ENCODE measurements around the gene TLX2.
"Not testable (repeated sequence)": the region's sequence is repeated elsewhere in the genome, so short reads cannot be mapped to it uniquely, and the experiment has no call there.

The TLX2 gene

GRCh38 chr2:74514368-74515270, at the start of gene TLX2:
TLX2 (plus strand) TSS chr2:74514450; CDS start chr2:74514807, 357 bp downstream.
- DNase-seq, result no peak

GRCh38 chr2:74470742-74471141, 43.5 kb upstream of the TLX2 start:
- DNase-seq, result not testable (repeated sequence)

GRCh38 chr2:74471332-74472065, 42.8 kb upstream of the TLX2 start:
- no peak for DNase-seq

GRCh38 chr2:74472086-74472944, 41.9 kb upstream of the TLX2 start, which contains the start of gene MRPL53:
MRPL53 (minus strand) TSS chr2:74472680; CDS start chr2:74472660, 20 bp downstream.
- DNase-seq, result peak; percentile 82 to 83

GRCh38 chr2:74472945-74473258, 41.3 kb upstream of the TLX2 start:
- DNase-seq, result no peak

- no peak for DNase-seq
Measured at GRCh38 chr2:74474481-74474880, 39.8 kb upstream of the TLX2 start.

GRCh38 chr2:74474899-74475298, 39.4 kb upstream of the TLX2 start:
- no peak for DNase-seq

GRCh38 chr2:74481431-74481830, 32.8 kb upstream of the TLX2 start:
- no peak for DNase-seq

GRCh38 chr2:74481961-74482800, 32.1 kb upstream of the TLX2 start:
- DNase-seq, result peak; percentile 47 to 54

- peak; percentile 92 to 95 for DNase-seq
Measured at GRCh38 chr2:74482801-74483674, 31.2 kb upstream of the TLX2 start, which contains the start of the genes CCDC142 and TTC31. CCDC142 (minus strand) TSS chr2:74482998; CDS start chr2:74482837, 161 bp downstream. TTC31 (plus strand) TSS chr2:74483081; CDS start chr2:74483096, 15 bp downstream.

GRCh38 chr2:74483675-74484164, 30.5 kb upstream of the TLX2 start:
- DNase-seq, result not testable (repeated sequence)

- DNase-seq, result no peak
Measured at GRCh38 chr2:74486141-74486540, 28.1 kb upstream of the TLX2 start.

- DNase-seq, result no peak
Measured at GRCh38 chr2:74488643-74489481, 25.4 kb upstream of the TLX2 start.

- DNase-seq, result no peak
Measured at GRCh38 chr2:74489906-74490305, 24.3 kb upstream of the TLX2 start.

GRCh38 chr2:74491648-74492544, 22.4 kb upstream of the TLX2 start:
- DNase-seq, result no peak

- DNase-seq, result no peak
Measured at GRCh38 chr2:74493546-74493945, 20.7 kb upstream of the TLX2 start.

- DNase-seq, result no peak
Measured at GRCh38 chr2:74495440-74495839, 18.8 kb upstream of the TLX2 start.

- DNase-seq, result no peak
Measured at GRCh38 chr2:74496997-74497776, 17.1 kb upstream of the TLX2 start.

Data from AML-193 (cell line).